Keratinocyte (primary cell): Measurements from ENCODE around the gene ARHGAP8. TPM values are rescaled to one million over a fixed set of nuclear protein-coding genes. Genes with fewer than 3 reads are reported as not detected.
A peak's percentile ranks its signal among the peaks of the same experiment; 100 is the strongest.

Experiments
- DNase-seq: peaks from one replicate; pipeline ENCODE4 v3.0.0-alpha.2; 2011; ENCODE audit warnings: low read depth, missing footprints, low spot score
- FAIRE-seq: peaks from 2 replicates; lab custom pipeline; 2011; peaks lifted over from hg19 to GRCh38; lab: Jason Lieb, UNC
- H2AFZ ChIP-seq: 2 replicates; pipeline ENCODE4 v1.6.0; 2012; ENCODE audit warnings: low read length, control low read depth, inconsistent platforms; ENCODE audit not compliant: control insufficient read depth
- H3K27ac ChIP-seq: 2 replicates; pipeline ENCODE4 v1.5.1; 2011; ENCODE audit warnings: low read length; ENCODE audit not compliant: control insufficient read depth, insufficient read depth
- H3K27me3 ChIP-seq: 3 replicates; pipeline ENCODE4 v1.6.0; 2011; ENCODE audit warnings: low read length; ENCODE audit not compliant: control insufficient read depth, insufficient read depth; ENCODE audit errors: extremely low read depth
- H3K36me3 ChIP-seq, 2 experiments: 2 replicates in 1 of 2; 3 replicates in 1 of 2; pipeline ENCODE4 v1.5.1; 2011; ENCODE audit warnings: low read length in 2 of 2, mild to moderate bottlenecking in 1 of 2; ENCODE audit not compliant: control insufficient read depth in 2 of 2, insufficient read depth in 2 of 2; ENCODE audit errors: extremely low read depth in 1 of 2
- H3K4me1 ChIP-seq: 3 replicates; pipeline ENCODE4 v1.5.1; 2011; ENCODE audit warnings: low read length; ENCODE audit not compliant: control insufficient read depth, insufficient read depth; ENCODE audit errors: extremely low read depth
- H3K4me2 ChIP-seq: 3 replicates; pipeline ENCODE4 v1.6.0; 2011; ENCODE audit warnings: low read depth, low read length; ENCODE audit not compliant: control insufficient read depth, insufficient read depth; ENCODE audit errors: extremely low read depth
- H3K4me3 ChIP-seq, 3 experiments: fragments of 200-600 bp in 1 of 3; sonication (generic) in 1 of 3; 2 replicates in 2 of 3; 3 replicates in 1 of 3; pipeline ENCODE4 v1.5.1; 2011 to 2016; ENCODE audit warnings: low read length in 3 of 3, mild to moderate bottlenecking in 3 of 3, control low read depth in 2 of 3, inconsistent platforms in 1 of 3, low read depth in 1 of 3, mixed read lengths in 1 of 3, mixed run types in 1 of 3, moderate library complexity in 1 of 3; ENCODE audit not compliant: control insufficient read depth in 2 of 3, insufficient read depth in 2 of 3; ENCODE audit errors: extremely low read depth in 1 of 3
- H3K79me2 ChIP-seq: 2 replicates; pipeline ENCODE4 v1.6.0; 2012; ENCODE audit warnings: low read length; ENCODE audit not compliant: control insufficient read depth, insufficient read depth
- H3K9ac ChIP-seq: 3 replicates; pipeline ENCODE4 v1.6.0; 2011; ENCODE audit warnings: low read length; ENCODE audit not compliant: control insufficient read depth, insufficient read depth; ENCODE audit errors: extremely low read depth
- H3K9me1 ChIP-seq: 3 replicates; pipeline ENCODE4 v1.6.0; 2011; ENCODE audit warnings: low read length; ENCODE audit not compliant: control insufficient read depth, insufficient read depth; ENCODE audit errors: extremely low read depth
- H3K9me3 ChIP-seq: 2 replicates; pipeline ENCODE4 v1.5.1; 2012; ENCODE audit warnings: low read depth, low read length; ENCODE audit not compliant: control insufficient read depth
- H4K20me1 ChIP-seq: 3 replicates; pipeline ENCODE4 v1.6.0; 2011; ENCODE audit warnings: low read length; ENCODE audit not compliant: control insufficient read depth, insufficient read depth; ENCODE audit errors: extremely low read depth
- CTCF ChIP-seq, 3 experiments: IDR thresholded peaks in 1 of 3; conservative IDR thresholded peaks in 1 of 3; optimal IDR thresholded peaks in 1 of 3; 2 replicates in 2 of 3; 3 replicates in 1 of 3; pipeline versions ENCODE3 to v1.5.1; 2011; ENCODE audit warnings: low read length in 3 of 3, mild to moderate bottlenecking in 3 of 3, moderate library complexity in 2 of 3, control low read depth in 1 of 3, inconsistent platforms in 1 of 3; ENCODE audit not compliant: insufficient read depth in 2 of 3; ENCODE audit errors: extremely low read depth in 1 of 3
- EZH2 ChIP-seq: IDR thresholded peaks from one replicate; pipeline ENCODE4 v1.6.1; 2012; ENCODE audit warnings: inconsistent platforms, mild to moderate bottlenecking, low read length, moderate library complexity
- dilution Hi-C: fragments of 300-500 bp; cut with MboI; formaldehyde crosslinking; loops from one replicate; pipeline ENCODE4 v1.7.0; 2020; ENCODE audit warnings: low sequenced_read_pairs; ENCODE audit not compliant: extremely low pct_ligation_motif_present
- polyA plus RNA-seq, 5 experiments: library from polyadenylated mRNA; depleted of rRNA in 3 of 5; stranded (reverse) in 3 of 5; stranded (forward) in 1 of 5; unstranded in 1 of 5; fragments of >200 nt; gene quantifications; 1 replicate in 1 of 5; 2 replicates in 3 of 5; 3 replicates in 1 of 5; pipeline versions ENCODE4 v1.2.1 to v1.2.3, GENCODE V29; 2011 to 2012; ENCODE audit warnings: missing spikeins in 2 of 5, low read depth in 1 of 5, low replicate concordance in 1 of 5

The ARHGAP8 gene
- polyA plus RNA-seq, 1 donor (not counting 4 experiments of a cell fraction or from before 2014, with no cell fraction given), result 21.3 TPM

- peaks cover 25% of the 10 kb centered on the region for H3K4me1 ChIP-seq
- DNase-seq (no peak), FAIRE-seq (no peak)
- no peak overlapping the region for H3K4me2 ChIP-seq
- TF ChIP-seq EZH2 (no peak), CTCF (optimal IDR thresholded peaks at IDR 0.05 in 1 of 3, IDR thresholded peaks at IDR 0.05 in 1 of 3, conservative IDR thresholded peaks at IDR 0.05 in 1 of 3; ENCODE audit: extremely low read depth in 1 of 3, insufficient read depth in 2 of 3, low read length in 3 of 3) (no peak)
- H3K9me1 ChIP-seq, result no peaks in the 10 kb centered on the region
- peaks cover 7% of the 10 kb centered on the region for H4K20me1 ChIP-seq
- H3K36me3 ChIP-seq, result no peaks in the 10 kb centered on the region
- no peaks in the 10 kb centered on the region for H3K9me3 ChIP-seq
- no peaks in the 10 kb centered on the region for H3K27me3 ChIP-seq
- no peak overlapping the region for H3K4me3 ChIP-seq
- no peak overlapping the region for H3K9ac ChIP-seq
- no peak overlapping the region for H3K27ac ChIP-seq
- dilution Hi-C loops, result no loop called here
- H3K79me2 ChIP-seq, result peaks cover 36% of the 10 kb centered on the region
- H2AFZ ChIP-seq, result no peak overlapping the region
Observed at GRCh38 chr22:44706488-44706887, 45.9 kb upstream of the ARHGAP8 start.

GRCh38 chr22:44707178-44707577, 45.2 kb upstream of the ARHGAP8 start:
- no peak overlapping the region for H2AFZ ChIP-seq
- H3K4me1 ChIP-seq, result peaks cover 25% of the 10 kb centered on the region
- no peaks in the 10 kb centered on the region for H3K27me3 ChIP-seq
- peak overlapping the region; percentile 47 for H3K27ac ChIP-seq
- H3K9me1 ChIP-seq, result no peaks in the 10 kb centered on the region
- peak overlapping the region; percentile 37 for H3K9ac ChIP-seq
- dilution Hi-C loops, result no loop called here
- peaks cover 36% of the 10 kb centered on the region for H3K79me2 ChIP-seq
- H3K4me2 ChIP-seq, result no peak overlapping the region
- peaks cover 7% of the 10 kb centered on the region for H4K20me1 ChIP-seq
- DNase-seq (no peak), FAIRE-seq (no peak)
- no peaks in the 10 kb centered on the region for H3K36me3 ChIP-seq
- H3K4me3 ChIP-seq, result no peak overlapping the region
- no peak for TF ChIP-seq EZH2
- H3K9me3 ChIP-seq, result no peaks in the 10 kb centered on the region

GRCh38 chr22:44707752-44708151, 44.6 kb upstream of the ARHGAP8 start:
- no peaks in the 10 kb centered on the region for H3K9me3 ChIP-seq
- H2AFZ ChIP-seq, result no peak overlapping the region
- peaks cover 13% of the 10 kb centered on the region for H4K20me1 ChIP-seq
- H3K36me3 ChIP-seq, result peaks cover 0 to under 1% of the 10 kb centered on the region in 2 experiments
- no peak overlapping the region for H3K4me2 ChIP-seq
- H3K9me1 ChIP-seq, result no peaks in the 10 kb centered on the region
- H3K9ac ChIP-seq, result peak overlapping the region; percentile 37
- no peaks in the 10 kb centered on the region for H3K27me3 ChIP-seq
- FAIRE-seq (peak; percentile 41), DNase-seq (no peak)
- H3K4me3 ChIP-seq, result no peak overlapping the region
- H3K27ac ChIP-seq, result peak overlapping the region; percentile 47
- TF ChIP-seq EZH2 (no peak), CTCF (optimal IDR thresholded peaks at IDR 0.05 in 1 of 3, IDR thresholded peaks at IDR 0.05 in 1 of 3, conservative IDR thresholded peaks at IDR 0.05 in 1 of 3; ENCODE audit: extremely low read depth in 1 of 3, insufficient read depth in 2 of 3, low read length in 3 of 3) (no peak)
- peaks cover 25% of the 10 kb centered on the region for H3K4me1 ChIP-seq
- H3K79me2 ChIP-seq, result peaks cover 39% of the 10 kb centered on the region
- dilution Hi-C loops, result no loop called here
